Esophagus muscularis mucosa (tissue), 4 donors: ENCODE results near the gene NRXN2. TPM values are rescaled to one million over a fixed set of nuclear protein-coding genes. Genes with fewer than 3 reads are reported as not detected.

Experiments
- DNase-seq: peaks from one replicate; pipeline ENCODE4 v3.0.0-alpha.2; 2017; ENCODE audit errors: extremely low spot score
- H3K27ac ChIP-seq, 4 donors: fragments of 200-600 bp; sonication (generic); replicated peaks in 1 of 4; 1 replicate in 3 of 4; 2 replicates in 1 of 4; pipeline ENCODE4 v1.5.1; 2016 to 2019; ENCODE audit warnings: mild to moderate bottlenecking in 1 of 4
- H3K27me3 ChIP-seq, 4 donors: fragments of 200-600 bp; sonication (generic); one replicate each; pipeline versions ENCODE4 v1.5.1 to v1.6.0; 2016 to 2019
- H3K36me3 ChIP-seq, 4 donors: fragments of 200-600 bp; sonication (generic); one replicate each; pipeline ENCODE4 v1.5.1; 2016 to 2019
- H3K4me1 ChIP-seq, 4 donors: fragments of 200-600 bp; sonication (generic); one replicate each; pipeline ENCODE4 v1.5.1; 2016 to 2019
- H3K4me3 ChIP-seq, 4 donors: fragments of 200-600 bp; sonication (generic); 1 replicate in 2 of 4; 2 replicates in 2 of 4; pipeline ENCODE4 v1.5.1; 2016 to 2019; ENCODE audit warnings: mild to moderate bottlenecking in 4 of 4, moderate library complexity in 1 of 4
- H3K9me3 ChIP-seq, 4 donors: fragments of 200-600 bp; sonication (generic); 1 replicate in 3 of 4; 2 replicates in 1 of 4; pipeline ENCODE4 v1.5.1; 2016 to 2019
- EP300 ChIP-seq: sonication (generic); formaldehyde crosslinking; IDR thresholded peaks from one replicate; pipeline ENCODE4 v1.6.1; 2017; ENCODE audit warnings: antibody characterized with exemption
- POLR2A ChIP-seq: fragments of 450-650 bp; IDR thresholded peaks from one replicate; pipeline ENCODE4 v1.6.1; 2017; ENCODE audit warnings: antibody characterized with exemption, moderate library complexity, mild to moderate bottlenecking, low read depth
- POLR2AphosphoS5 ChIP-seq, 2 donors: sonication (generic); formaldehyde crosslinking; IDR thresholded peaks; one replicate each; pipeline ENCODE4 v1.6.1; 2017; ENCODE audit warnings: antibody characterized with exemption in 2 of 2
- WGBS: methylation state at CpG from one replicate; pipeline ENCODE4 v1.1.5; 2018; 5-methylcytosine and 5-hydroxymethylcytosine counted together
- intact Hi-C: fragments of 100-400 bp; cut with DNase I; formaldehyde crosslinking; loops from one replicate; pipeline ENCODE4 v1.15.1; 2023
- total RNA-seq, 4 donors: library from RNA; depleted of rRNA; stranded (reverse); fragments of >200 nt; gene quantifications; one replicate each; pipeline versions ENCODE4 v1.1.0 to v1.2.1, GENCODE V29; 2016
- TF ChIP-seq, protein P1 (sequence below), 3 experiments: fragments of 200-600 bp in 2 of 3; fragments of 450-650 bp in 1 of 3; sonication (generic) in 2 of 3; IDR thresholded peaks; one replicate each; pipeline ENCODE4 v1.5.1; 2017 to 2019; ENCODE audit warnings: antibody characterized with exemption in 3 of 3, mild to moderate bottlenecking in 2 of 3, moderate library complexity in 1 of 3

NRXN2 gene
- 10 to 100 TPM in 1 of 4 donors, 1 to 10 TPM in 3; 2.1 to 12.9 (median 4.3) TPM for total RNA-seq

DNA sequence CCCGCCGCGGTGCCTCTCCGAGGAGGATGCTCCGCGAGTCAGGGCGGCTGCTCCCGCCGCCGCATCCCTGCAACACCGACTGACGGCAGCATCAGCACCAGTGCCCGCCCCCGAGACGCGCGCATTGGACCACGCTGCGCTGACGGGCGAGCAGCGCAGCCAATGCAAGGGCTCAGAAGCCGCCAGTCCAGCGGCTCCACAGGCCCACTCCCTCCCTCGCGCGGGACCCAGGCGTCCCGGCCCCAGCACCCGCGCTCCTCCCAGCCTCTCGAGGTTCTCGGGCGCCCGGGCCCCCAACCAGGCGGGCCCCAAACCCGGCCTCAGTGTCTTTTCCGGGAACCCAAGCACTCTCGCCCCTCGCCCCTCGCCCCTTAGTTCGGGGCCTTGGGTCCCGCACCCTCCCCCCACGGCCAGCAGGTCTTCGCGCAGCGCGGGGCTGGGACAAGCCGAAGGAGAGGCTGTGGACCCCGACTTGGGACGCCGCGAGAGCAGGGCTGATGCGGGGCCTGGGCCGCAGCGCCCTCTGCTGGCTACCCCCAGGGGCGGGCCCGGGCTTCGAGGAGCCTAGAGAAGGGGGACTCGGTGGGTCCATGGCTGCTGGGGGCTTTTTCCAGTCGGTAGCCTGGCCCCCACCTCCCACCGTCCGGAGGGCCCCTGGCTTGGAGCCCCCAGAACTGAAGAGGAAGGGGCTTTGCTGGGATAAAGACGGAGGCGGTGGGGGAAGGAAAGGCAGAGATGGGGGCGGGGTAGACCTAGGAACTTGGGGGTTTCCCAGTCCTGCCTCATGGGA, at the start of gene NRXN2:
TSS of gene NRXN2 (minus strand) at position 81 of the 790 bp plus-strand sequence. CDS start 9,498 bp downstream, outside the sequence.
- Histone ChIP-seq H3K4me3 (peak within 1 kb of the TSS; percentile 63 to 82 (median 79)), H3K9me3 (no peaks in the 10 kb centered on the region), H3K27me3 (peaks cover 0 to 46% (median 9%) of the 10 kb centered on the region in 4 donors), H3K4me1 (peaks cover 6 to 11% (median 9%) of the 10 kb centered on the region in 4 donors), H3K36me3 (peaks cover 0 to 17% (median 11%) of the 10 kb centered on the region in 4 donors), H3K27ac (peak within 1 kb of the TSS; percentile 69 to 79 (median 76))
- WGBS: 5% methylated on average over 23 of the region's 66 CpGs
- intact Hi-C loops: loop anchor here (1.0 kb wide), 1 partner anchor 35 kb away; no protein-coding TSS in a partner anchor
- TF ChIP-seq POLR2AphosphoS5 (IDR thresholded peaks at IDR 0.05): peak in 1 of 2 donors; percentile 25
- TF ChIP-seq, protein P1, sequence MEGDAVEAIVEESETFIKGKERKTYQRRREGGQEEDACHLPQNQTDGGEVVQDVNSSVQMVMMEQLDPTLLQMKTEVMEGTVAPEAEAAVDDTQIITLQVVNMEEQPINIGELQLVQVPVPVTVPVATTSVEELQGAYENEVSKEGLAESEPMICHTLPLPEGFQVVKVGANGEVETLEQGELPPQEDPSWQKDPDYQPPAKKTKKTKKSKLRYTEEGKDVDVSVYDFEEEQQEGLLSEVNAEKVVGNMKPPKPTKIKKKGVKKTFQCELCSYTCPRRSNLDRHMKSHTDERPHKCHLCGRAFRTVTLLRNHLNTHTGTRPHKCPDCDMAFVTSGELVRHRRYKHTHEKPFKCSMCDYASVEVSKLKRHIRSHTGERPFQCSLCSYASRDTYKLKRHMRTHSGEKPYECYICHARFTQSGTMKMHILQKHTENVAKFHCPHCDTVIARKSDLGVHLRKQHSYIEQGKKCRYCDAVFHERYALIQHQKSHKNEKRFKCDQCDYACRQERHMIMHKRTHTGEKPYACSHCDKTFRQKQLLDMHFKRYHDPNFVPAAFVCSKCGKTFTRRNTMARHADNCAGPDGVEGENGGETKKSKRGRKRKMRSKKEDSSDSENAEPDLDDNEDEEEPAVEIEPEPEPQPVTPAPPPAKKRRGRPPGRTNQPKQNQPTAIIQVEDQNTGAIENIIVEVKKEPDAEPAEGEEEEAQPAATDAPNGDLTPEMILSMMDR (IDR thresholded peaks at IDR 0.05): peak in 2 of 3 experiments; percentile 91
- TF ChIP-seq POLR2A: no peak
- DNase-seq: no peak

DNA sequence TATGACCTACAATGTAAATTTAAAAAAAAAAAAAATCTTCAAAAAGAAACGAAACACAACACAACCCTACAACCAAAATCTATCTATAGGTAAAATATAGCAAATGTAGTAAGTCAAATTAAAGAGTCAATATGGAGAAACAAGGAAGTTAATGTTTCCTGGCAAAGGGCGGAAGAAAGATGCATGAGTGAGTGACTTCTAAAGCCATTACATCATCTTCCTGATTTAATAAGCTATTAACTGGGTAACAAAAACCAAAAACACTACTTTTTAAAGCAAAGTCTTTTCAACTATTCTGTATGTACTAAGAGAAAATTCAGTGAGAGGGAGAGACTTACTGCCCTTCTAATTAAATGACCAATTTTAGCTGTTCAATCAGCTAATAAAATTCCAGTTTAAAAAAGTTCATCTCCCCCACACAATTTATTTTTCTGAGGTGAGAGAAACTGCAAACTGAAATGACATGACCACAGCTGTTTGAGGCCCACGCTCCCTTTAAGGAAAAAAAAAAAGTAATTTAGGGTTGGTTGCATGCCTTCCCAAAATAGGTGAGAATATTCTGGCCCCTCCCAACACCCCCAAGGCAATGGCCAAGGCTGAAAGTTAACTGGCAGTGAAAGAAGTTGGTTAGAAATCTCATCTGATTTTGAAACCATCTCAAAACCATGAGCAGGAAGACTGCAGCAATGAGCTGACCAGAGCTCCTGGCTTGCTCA, 49.5 kb upstream of the NRXN2 start:
- DNase-seq: no peak
- TF ChIP-seq, protein P1 (IDR thresholded peaks at IDR 0.05): no peak
- TF ChIP-seq POLR2AphosphoS5 (IDR thresholded peaks at IDR 0.05): peak in 1 of 2 donors; percentile 9
- H3K4me1 ChIP-seq: peaks cover 68 to 81% (median 75%) of the 10 kb centered on the region in 4 donors
- peak overlapping the region; percentile 38 to 100 (median 66) for H3K27ac ChIP-seq
- H3K9me3 ChIP-seq: no peaks in the 10 kb centered on the region
- WGBS: 32% methylated on average over 3 of the region's 3 CpGs
- H3K4me3 ChIP-seq: no peak overlapping the region
- no peaks in the 10 kb centered on the region for H3K27me3 ChIP-seq
- intact Hi-C loops: no loop called here
- H3K36me3 ChIP-seq: peaks cover 83 to 96% (median 92%) of the 10 kb centered on the region in 4 donors

DNA sequence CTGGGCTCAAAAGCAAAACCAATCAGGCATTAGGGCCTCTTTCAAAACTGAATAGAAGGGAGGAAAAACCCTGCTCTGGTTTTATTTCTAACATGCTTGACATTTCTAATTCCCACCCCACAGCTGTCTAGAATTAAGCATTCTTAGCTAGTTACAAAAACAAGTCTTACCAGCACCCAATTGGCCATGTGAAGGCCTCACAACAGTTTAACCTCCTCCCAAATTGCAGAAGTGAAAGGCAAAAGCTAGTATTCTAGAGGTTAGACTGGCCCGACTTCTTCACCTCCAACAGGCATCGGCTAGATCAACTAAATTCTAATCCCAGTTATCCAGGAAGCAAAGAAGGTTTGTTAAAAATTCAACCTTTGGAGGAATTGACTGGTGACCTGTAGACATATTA, 48.9 kb upstream of the NRXN2 start:
- TF ChIP-seq POLR2A: no peak
- no peak for TF ChIP-seq EP300
- no peak for TF ChIP-seq POLR2AphosphoS5 (IDR thresholded peaks at IDR 0.05)
- TF ChIP-seq, protein P1 (IDR thresholded peaks at IDR 0.05): no peak
- Histone ChIP-seq H3K36me3 (peaks cover 89 to 100% (median 97%) of the 10 kb centered on the region in 4 donors), H3K27ac (peak overlapping the region; percentile 38 to 100 (median 66)), H3K4me3 (no peak overlapping the region), H3K4me1 (peaks cover 65 to 82% (median 76%) of the 10 kb centered on the region in 4 donors), H3K9me3 (no peaks in the 10 kb centered on the region), H3K27me3 (no peaks in the 10 kb centered on the region)
- 76% methylated on average over 2 of the region's 2 CpGs for WGBS
- DNase-seq: no peak
- intact Hi-C loops: no loop called here

DNA sequence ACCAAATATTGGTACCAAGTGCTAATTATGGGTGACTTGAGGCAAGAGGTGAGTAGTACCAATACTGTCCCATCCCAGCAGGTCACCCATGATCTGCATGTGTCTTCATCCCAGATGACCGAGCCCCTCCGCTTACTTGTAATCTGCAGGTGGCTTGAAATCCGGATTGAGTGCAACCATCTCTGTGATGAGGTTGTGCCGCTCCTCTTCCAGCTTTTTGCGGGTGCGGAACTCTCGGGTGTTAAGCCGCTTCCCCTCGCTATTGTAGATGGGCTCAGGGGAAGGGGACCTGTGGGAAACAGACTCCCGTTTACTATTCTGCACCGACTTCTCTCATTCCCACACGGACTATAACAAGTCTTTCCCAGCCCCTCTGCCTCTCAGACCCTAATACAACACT, 47.1 kb upstream of the NRXN2 start:
- H3K4me3 ChIP-seq: no peak overlapping the region
- H3K27me3 ChIP-seq: no peaks in the 10 kb centered on the region
- TF ChIP-seq POLR2AphosphoS5 (IDR thresholded peaks at IDR 0.05): no peak
- TF ChIP-seq, protein P1 (IDR thresholded peaks at IDR 0.05): no peak
- intact Hi-C loops: no loop called here
- 86% methylated on average over 12 of the region's 12 CpGs for WGBS
- no peaks in the 10 kb centered on the region for H3K9me3 ChIP-seq
- peak overlapping the region in 2 of 4 donors; percentile 5 to 88 for H3K27ac ChIP-seq
- peaks cover 50 to 82% (median 73%) of the 10 kb centered on the region in 4 donors for H3K4me1 ChIP-seq
- peaks cover 92 to 100% (median 99%) of the 10 kb centered on the region in 4 donors for H3K36me3 ChIP-seq
- no peak for DNase-seq
